SK-N-SH (cell line): ENCODE results near the gene HDAC7. TPM values are rescaled to one million over a fixed set of nuclear protein-coding genes. Genes with fewer than 3 reads are reported as not detected.

Source experiments
- CTCF ChIA-PET: fragments of 300-600, 350-600 bp; formaldehyde crosslinking; extraction: SDS; loops from one replicate; lab custom pipeline; 2021; lab: Yijun Ruan, JAX
- POLR2A ChIA-PET: fragments of 350-600 bp; sonication (Branson Sonifier 250); formaldehyde crosslinking; extraction: SDS; loops from one replicate; lab custom pipeline; 2020; ENCODE audit warnings: antibody characterized with exemption, inconsistent platforms; lab: Yijun Ruan, JAX
- DNase-seq: peaks from one replicate; pipeline ENCODE4 v3.0.0; 2012
- H2AFZ ChIP-seq: fragments of 200-600 bp; sonication (generic); 2 replicates; pipeline ENCODE4 v1.8.1; 2016; ENCODE audit warnings: antibody characterized with exemption, mild to moderate bottlenecking, low read depth
- H3F3A ChIP-seq: fragments of 200-600 bp; sonication (generic); replicated peaks from 2 replicates; pipeline ENCODE3; 2016; ENCODE audit warnings: antibody characterized with exemption, mild to moderate bottlenecking; ENCODE audit not compliant: insufficient read depth
- H3K27ac ChIP-seq, 2 experiments: fragments of 200-500 bp in 1 of 2; fragments of 200-600 bp in 1 of 2; sonication (Bioruptor generic) in 1 of 2; sonication (generic), shearing (Covaris generic) in 1 of 2; 2 replicates each; pipeline versions ENCODE4 v1.5.1 to v1.6.1; 2014 to 2016; ENCODE audit warnings: low read depth in 2 of 2, inconsistent platforms in 1 of 2, low read length in 1 of 2, mild to moderate bottlenecking in 1 of 2, mixed read lengths in 1 of 2
- H3K27me3 ChIP-seq: fragments of 200-600 bp; sonication (generic), shearing (Covaris generic); 2 replicates; pipeline ENCODE4 v1.6.1; 2016; ENCODE audit warnings: mixed run types; ENCODE audit not compliant: insufficient read depth
- H3K36me3 ChIP-seq, 2 experiments: fragments of 200-500 bp in 1 of 2; fragments of 200-600 bp in 1 of 2; sonication (Bioruptor generic) in 1 of 2; sonication (generic) in 1 of 2; replicated peaks in 1 of 2; 2 replicates each; pipeline versions ENCODE3 to v1.5.1; 2014 to 2016; ENCODE audit warnings: low read length in 1 of 2, mild to moderate bottlenecking in 1 of 2; ENCODE audit not compliant: insufficient read depth in 2 of 2, control insufficient read depth in 1 of 2
- H3K4me1 ChIP-seq, 2 experiments: fragments of 200-500 bp in 1 of 2; fragments of 200-600 bp in 1 of 2; sonication (Bioruptor generic) in 1 of 2; sonication (generic), shearing (Covaris generic) in 1 of 2; 2 replicates each; pipeline versions ENCODE4 v1.5.1 to v1.6.1; 2014 to 2016; ENCODE audit warnings: low read depth in 1 of 2, low read length in 1 of 2, mixed run types in 1 of 2; ENCODE audit not compliant: insufficient read depth in 2 of 2, control insufficient read depth in 1 of 2
- H3K4me2 ChIP-seq: fragments of 200-600 bp; sonication (generic), shearing (Covaris generic); 2 replicates; pipeline ENCODE4 v1.6.1; 2017; ENCODE audit warnings: mixed run types
- H3K4me3 ChIP-seq, 2 experiments: fragments of 200-500 bp in 1 of 2; fragments of 200-600 bp in 1 of 2; sonication (Bioruptor generic) in 1 of 2; sonication (generic), shearing (Covaris generic) in 1 of 2; 2 replicates each; pipeline versions ENCODE4 v1.5.1 to v1.8.1; 2014 to 2016; ENCODE audit warnings: low read depth in 2 of 2, inconsistent platforms in 1 of 2, low read length in 1 of 2, mild to moderate bottlenecking in 1 of 2, mixed read lengths in 1 of 2, moderate library complexity in 1 of 2
- H3K79me2 ChIP-seq: fragments of 200-600 bp; sonication (generic); 2 replicates; pipeline ENCODE4 v1.8.1; 2017; ENCODE audit warnings: mild to moderate bottlenecking; ENCODE audit not compliant: insufficient read depth
- H3K9ac ChIP-seq: fragments of 200-600 bp; sonication (generic); 2 replicates; pipeline ENCODE4 v1.6.1; 2017; ENCODE audit warnings: mixed run types
- H3K9me2 ChIP-seq: fragments of 200-600 bp; sonication (generic); 2 replicates; pipeline ENCODE4 v1.6.1; 2017; ENCODE audit warnings: mixed run types
- H3K9me3 ChIP-seq: fragments of 200-600 bp; sonication (generic); 2 replicates; pipeline ENCODE4 v1.6.1; 2017; ENCODE audit warnings: mixed run types, mild to moderate bottlenecking, moderate library complexity
- H4K20me1 ChIP-seq: fragments of 200-600 bp; sonication (generic); 2 replicates; pipeline ENCODE4 v1.6.1; 2017; ENCODE audit warnings: mild to moderate bottlenecking, mixed run types; ENCODE audit not compliant: insufficient read depth
- CTCF ChIP-seq: fragments of 200-600 bp; sonication (generic); IDR thresholded peaks from 2 replicates; pipeline ENCODE4 v1.6.1; 2017; ENCODE audit warnings: antibody characterized with exemption, mild to moderate bottlenecking, moderate library complexity
- ELF1 ChIP-seq: IDR thresholded peaks from 2 replicates; pipeline ENCODE4 v1.4.0; 2012
- FOXJ3 ChIP-seq: sonication (generic); formaldehyde crosslinking; IDR thresholded peaks from 2 replicates; pipeline ENCODE4 v1.5.1; 2020; ENCODE audit warnings: mild to moderate bottlenecking, missing genetic modification reagents
- FOXM1 ChIP-seq: IDR thresholded peaks from 2 replicates; pipeline ENCODE4 v1.4.0; 2012; ENCODE audit warnings: low read depth, mild to moderate bottlenecking
- GATA2 ChIP-seq: sonication (generic); formaldehyde crosslinking; IDR thresholded peaks from 2 replicates; pipeline ENCODE4 v1.5.0; 2020; ENCODE audit warnings: mild to moderate bottlenecking, missing genetic modification reagents
- IRF3 ChIP-seq: fragments of 150-350 bp; IDR thresholded peaks from 2 replicates; pipeline ENCODE4 v1.6.1; 2016; ENCODE audit warnings: mild to moderate bottlenecking, low read depth, low read length
- MEF2A ChIP-seq: IDR thresholded peaks from 2 replicates; pipeline ENCODE4 v1.4.0; 2012; ENCODE audit warnings: low read depth, borderline replicate concordance
- NFIC ChIP-seq: IDR thresholded peaks from 2 replicates; pipeline ENCODE4 v1.4.0; 2012; ENCODE audit warnings: borderline replicate concordance
- RAD21 ChIP-seq: IDR thresholded peaks from 2 replicates; pipeline ENCODE4 v1.6.1; 2012; ENCODE audit warnings: mild to moderate bottlenecking, low read length
- RCOR1 ChIP-seq: fragments of 150-350 bp; IDR thresholded peaks from 2 replicates; pipeline ENCODE4 v1.6.1; 2017; ENCODE audit warnings: antibody characterized with exemption, low read length
- REST ChIP-seq: IDR thresholded peaks from 2 replicates; pipeline ENCODE4 v1.6.1; 2012; ENCODE audit warnings: mild to moderate bottlenecking, low read depth, low read length, moderate library complexity
- RFX5 ChIP-seq: IDR thresholded peaks from 2 replicates; pipeline ENCODE4 v1.6.1; 2012; ENCODE audit warnings: mild to moderate bottlenecking, improper control_type of control experiment, low read length
- RXRA ChIP-seq: IDR thresholded peaks from 2 replicates; pipeline ENCODE4 v1.4.0; 2012; ENCODE audit warnings: low read depth, mild to moderate bottlenecking, borderline replicate concordance
- SIN3A ChIP-seq: IDR thresholded peaks from 2 replicates; pipeline ENCODE4 v1.6.1; 2012; ENCODE audit warnings: low read depth, mild to moderate bottlenecking, low read length, moderate library complexity, borderline replicate concordance
- TAF1 ChIP-seq: IDR thresholded peaks from 2 replicates; pipeline ENCODE4 v1.6.1; 2012; ENCODE audit warnings: low read depth, mild to moderate bottlenecking, low read length, moderate library complexity, borderline replicate concordance
- TCF12 ChIP-seq: IDR thresholded peaks from 2 replicates; pipeline ENCODE4 v1.4.0; 2012
- TEAD4 ChIP-seq: IDR thresholded peaks from 2 replicates; pipeline ENCODE4 v1.4.0; 2012; ENCODE audit warnings: mild to moderate bottlenecking, borderline replicate concordance; ENCODE audit not compliant: insufficient read depth
- USF1 ChIP-seq: IDR thresholded peaks from 2 replicates; pipeline ENCODE4 v1.4.0; 2012; ENCODE audit warnings: low read depth, borderline replicate concordance
- YY1 ChIP-seq: IDR thresholded peaks from 2 replicates; pipeline ENCODE4 v1.4.0; 2012; ENCODE audit warnings: low read depth, mild to moderate bottlenecking
- WGBS: methylation state at CpG from one replicate; pipeline ENCODE4 v1.1.6; 2017; ENCODE audit warnings: low lambda C conversion rate; 5-methylcytosine and 5-hydroxymethylcytosine counted together
- polyA plus RNA-seq, 3 experiments: library from polyadenylated mRNA; depleted of rRNA; stranded (reverse); fragments of >200 nt; gene quantifications; 2 replicates each; pipeline ENCODE4 v1.2.3, GENCODE V29; 2012

HDAC7 gene
- polyA plus RNA-seq, 1 of the 3 experiments (the other 2 are of a cell fraction) = 51.0 TPM

- Histone ChIP-seq H3K9me3 (no peaks in the 10 kb centered on the region), H3K9ac (no peak overlapping the region), H3K4me2 (no peak overlapping the region), H3K9me2 (no peaks in the 10 kb centered on the region), H4K20me1 (no peaks in the 10 kb centered on the region), H2AFZ (no peak overlapping the region), H3K27me3 (no peaks in the 10 kb centered on the region), H3K4me3 (no peak overlapping the region), H3K36me3 (no peaks in the 10 kb centered on the region), H3F3A (peaks cover 9% of the 10 kb centered on the region), H3K79me2 (peaks cover 17% of the 10 kb centered on the region), H3K4me1 (peaks cover 21 to 23% of the 10 kb centered on the region in 2 experiments; a peak in 3 of 4 replicates), H3K27ac (no peak overlapping the region)
- no peak for DNase-seq
- CTCF ChIA-PET = interaction anchor here (1.9 to 25.6 kb wide), 3 partner anchors 13 to 112 kb away, joined by 8 to 458 read pairs (median 387); partner anchors contain the start of genes RPAP3 and SLC48A1
- no peak for TF ChIP-seq TEAD4
- TF ChIP-seq TCF12 = no peak
- 93% methylated on average over 2 of the region's 2 CpGs for WGBS
- POLR2A ChIA-PET = no interaction called here
Observed at GRCh38 chr12:47824198-47824597, 4.5 kb upstream of the HDAC7 start.

GRCh38 chr12:47823422-47824086 is 3.9 kb upstream of the HDAC7 start:
- H3K9ac ChIP-seq = no peak overlapping the region
- H4K20me1 ChIP-seq = 0 out of 2 replicates have a peak, but pooled peaks cover 1% of the 10 kb centered on the region
- no peak for DNase-seq
- H3K27me3 ChIP-seq = no peaks in the 10 kb centered on the region
- ChIA-PET CTCF (interaction anchor here (1.9 to 7.3 kb wide), 2 partner anchors 14 to 15 kb away, joined by 8 to 59 read pairs; no protein-coding TSS in a partner anchor), POLR2A (no interaction called here)
- no peaks in the 10 kb centered on the region for H3K9me3 ChIP-seq
- H3K36me3 ChIP-seq = no peaks in the 10 kb centered on the region
- no peak overlapping the region for H3K4me3 ChIP-seq
- no peak overlapping the region for H2AFZ ChIP-seq
- no peak overlapping the region for H3K27ac ChIP-seq
- H3K4me2 ChIP-seq = no peak overlapping the region
- peaks cover 9% of the 10 kb centered on the region for H3F3A ChIP-seq
- 87% methylated on average over 5 of the region's 5 CpGs for WGBS
- peaks cover 19 to 22% of the 10 kb centered on the region in 2 experiments; a peak in 3 of 4 replicates for H3K4me1 ChIP-seq
- TF ChIP-seq IRF3 (no peak), NFIC (no peak), USF1 (no peak), RXRA (no peak), ELF1 (no peak), RFX5 (no peak), CTCF (no peak), TAF1 (no peak), SIN3A (no peak), FOXM1 (no peak), REST (no peak), GATA2 (CRISPR knock-in tag) (no peak), FOXJ3 (CRISPR knock-in tag) (no peak), MEF2A (no peak), TEAD4 (no peak), RAD21 (no peak), TCF12 (no peak), RCOR1 (no peak), YY1 (no peak)
- H3K79me2 ChIP-seq = peaks cover 24% of the 10 kb centered on the region
- H3K9me2 ChIP-seq = no peaks in the 10 kb centered on the region
